ENCODE measurements around the gene CAMSAP1. TPM values are rescaled to one million over a fixed set of nuclear protein-coding genes. Genes with fewer than 3 reads are reported as not detected.

The CAMSAP1 gene
- total RNA-seq, 1 donor from 2014 or later, result 20.0 TPM

- peaks cover 100% of the 10 kb centered on the region for H3K36me3 ChIP-seq
- H3K4me3 ChIP-seq, result no peak overlapping the region
- no peak overlapping the region for H3K27ac ChIP-seq (replicated peaks)
- intact Hi-C loops (cut with micrococcal nuclease), result no loop called here
- no peaks in the 10 kb centered on the region for H3K27me3 ChIP-seq (ENCODE audit: low read depth)
- TF ChIP-seq CTCF (IDR thresholded peaks at IDR 0.05; ENCODE audit: borderline replicate concordance), result no peak
- H3K4me1 ChIP-seq, result no peaks in the 10 kb centered on the region
- H3K9me3 ChIP-seq (replicated peaks), result no peaks in the 10 kb centered on the region
- DNase-seq, result no peak
These were observed 88.4 kb downstream of the CAMSAP1 start for GRCh38 chr9:135818718-135819475.

GRCh38 chr9:135817951-135818717, 89.2 kb downstream of the CAMSAP1 start:
- Histone ChIP-seq H3K4me1 (no peaks in the 10 kb centered on the region), H3K4me3 (no peak overlapping the region), H3K27ac (replicated peaks) (no peak overlapping the region), H3K36me3 (peaks cover 100% of the 10 kb centered on the region), H3K9me3 (replicated peaks) (no peaks in the 10 kb centered on the region), H3K27me3 (ENCODE audit: low read depth) (no peaks in the 10 kb centered on the region)
- TF ChIP-seq CTCF (IDR thresholded peaks at IDR 0.05; ENCODE audit: borderline replicate concordance), result no peak
- no peak for DNase-seq
- intact Hi-C loops (cut with micrococcal nuclease), result no loop called here

- Histone ChIP-seq H3K9me3 (replicated peaks) (no peaks in the 10 kb centered on the region), H3K4me1 (no peaks in the 10 kb centered on the region), H3K27ac (replicated peaks) (no peak overlapping the region), H3K27me3 (ENCODE audit: low read depth) (no peaks in the 10 kb centered on the region), H3K36me3 (peaks cover 100% of the 10 kb centered on the region), H3K4me3 (no peak overlapping the region)
- DNase-seq, result no peak
- TF ChIP-seq CTCF (IDR thresholded peaks at IDR 0.05; ENCODE audit: borderline replicate concordance), result no peak
- intact Hi-C loops (cut with micrococcal nuclease), result no loop called here
These were observed 90.7 kb downstream of the CAMSAP1 start for GRCh38 chr9:135816651-135816970.

- TF ChIP-seq CTCF (IDR thresholded peaks at IDR 0.05; ENCODE audit: borderline replicate concordance), result no peak
- DNase-seq, result no peak
These were observed 91.3 kb downstream of the CAMSAP1 start for GRCh38 chr9:135815830-135816650.

GRCh38 chr9:135815413-135815812, 91.9 kb downstream of the CAMSAP1 start:
- Histone ChIP-seq H3K4me1 (no peaks in the 10 kb centered on the region), H3K27ac (replicated peaks) (no peak overlapping the region), H3K9me3 (replicated peaks) (no peaks in the 10 kb centered on the region), H3K27me3 (ENCODE audit: low read depth) (no peaks in the 10 kb centered on the region), H3K36me3 (peaks cover 100% of the 10 kb centered on the region), H3K4me3 (no peak overlapping the region)
- intact Hi-C loops (cut with micrococcal nuclease), result no loop called here
- TF ChIP-seq CTCF (IDR thresholded peaks at IDR 0.05; ENCODE audit: borderline replicate concordance), result no peak
- DNase-seq, result no peak

More at GRCh38 chr9:135815830-135816650, 91.3 kb downstream of the CAMSAP1 start:
- intact Hi-C loops (cut with micrococcal nuclease), result no loop called here
- no peaks in the 10 kb centered on the region for H3K4me1 ChIP-seq
- no peaks in the 10 kb centered on the region for H3K27me3 ChIP-seq (ENCODE audit: low read depth)
- H3K9me3 ChIP-seq (replicated peaks), result no peaks in the 10 kb centered on the region
- H3K4me3 ChIP-seq, result no peak overlapping the region
- H3K27ac ChIP-seq (replicated peaks), result no peak overlapping the region
- H3K36me3 ChIP-seq, result peaks cover 100% of the 10 kb centered on the region
